GM12878 (cell line): Measurements from ENCODE around the gene MYNN. TPM values are rescaled to one million over a fixed set of nuclear protein-coding genes. Genes with fewer than 3 reads are reported as not detected.

ENCODE experiments used
- CBX3 ChIP-seq: fragments of 200-600 bp; sonication (generic); IDR thresholded peaks from 2 replicates; pipeline ENCODE4 v1.6.1; 2016; ENCODE audit warnings: low read depth, borderline replicate concordance
- CEBPZ ChIP-seq: fragments of 150-350 bp; IDR thresholded peaks from 2 replicates; pipeline ENCODE4 v1.6.1; 2016; ENCODE audit warnings: low read depth, low read length
- CHD2 ChIP-seq: IDR thresholded peaks from 2 replicates; pipeline ENCODE4 v1.6.1; 2011; ENCODE audit warnings: low read depth, low read length, improper control_type of control experiment, borderline replicate concordance
- CHD4 ChIP-seq: fragments of 200-600 bp; sonication (generic); IDR thresholded peaks from 2 replicates; pipeline ENCODE4 v1.6.1; 2016; ENCODE audit warnings: mild to moderate bottlenecking
- MAX ChIP-seq: IDR thresholded peaks from 2 replicates; pipeline ENCODE4 v1.6.1; 2012; ENCODE audit warnings: low read depth, low read length, improper control_type of control experiment
- MEF2B ChIP-seq: fragments of 450-650 bp; IDR thresholded peaks from 2 replicates; pipeline ENCODE4 v1.6.1; 2018; ENCODE audit warnings: mild to moderate bottlenecking, moderate library complexity; ENCODE audit not compliant: partially characterized antibody, poor library complexity, severe bottlenecking
- NR2C2 ChIP-seq: IDR thresholded peaks from 2 replicates; pipeline ENCODE4 v1.6.1; 2011; ENCODE audit warnings: borderline replicate concordance, low read depth; ENCODE audit not compliant: control insufficient read depth, insufficient read length
- NR2F1 ChIP-seq: fragments of 450-650 bp; conservative IDR thresholded peaks from 2 replicates; pipeline ENCODE4 v1.6.1; 2017; ENCODE audit warnings: mild to moderate bottlenecking
- PBX3 ChIP-seq: IDR thresholded peaks from 2 replicates; pipeline ENCODE4 v1.6.1; 2011; ENCODE audit warnings: mild to moderate bottlenecking, low read depth, low read length, moderate library complexity; ENCODE audit not compliant: insufficient replicate concordance
- PKNOX1 ChIP-seq: fragments of 450-650 bp; IDR thresholded peaks from 2 replicates; pipeline ENCODE4 v1.6.1; 2016; ENCODE audit warnings: mild to moderate bottlenecking
- PML ChIP-seq: IDR thresholded peaks from 2 replicates; pipeline ENCODE4 v1.6.1; 2012; ENCODE audit warnings: low read length, inconsistent platforms
- POU2F2 ChIP-seq: IDR thresholded peaks from 3 replicates; pipeline ENCODE4 v1.6.1; 2011; ENCODE audit warnings: low read depth, mild to moderate bottlenecking, low read length, borderline replicate concordance
- RB1 ChIP-seq: fragments of 450-650 bp; formaldehyde crosslinking; IDR thresholded peaks from 2 replicates; pipeline ENCODE4 v1.6.1; 2017; ENCODE audit warnings: mild to moderate bottlenecking, borderline replicate concordance
- RCOR1 ChIP-seq: conservative IDR thresholded peaks from 2 replicates; pipeline ENCODE4 v1.6.1; 2012; ENCODE audit warnings: low read depth, low read length, improper control_type of control experiment
- RELA ChIP-seq: fragments of 450-650 bp; IDR thresholded peaks from 2 replicates; pipeline ENCODE4 v1.8.0; 2014; ENCODE audit warnings: borderline replicate concordance; ENCODE audit not compliant: partially characterized antibody
- RUNX3 ChIP-seq: IDR thresholded peaks from 2 replicates; pipeline ENCODE4 v1.6.1; 2012; ENCODE audit warnings: low read length, inconsistent platforms
- SMAD5 ChIP-seq: IDR thresholded peaks from 2 replicates; pipeline ENCODE4 v1.6.1; 2016; ENCODE audit warnings: antibody characterized with exemption, low read depth
- SPI1 ChIP-seq: IDR thresholded peaks from 2 replicates; pipeline ENCODE4 v1.6.1; 2011; ENCODE audit warnings: low read depth, mild to moderate bottlenecking, low read length, moderate library complexity, borderline replicate concordance; ENCODE audit not compliant: insufficient read depth
- TARDBP ChIP-seq: IDR thresholded peaks from 2 replicates; pipeline ENCODE4 v1.6.1; 2016; ENCODE audit warnings: borderline replicate concordance
- TCF3 ChIP-seq: IDR thresholded peaks from 2 replicates; pipeline ENCODE4 v1.6.1; 2012; ENCODE audit warnings: low read depth, mild to moderate bottlenecking, low read length, borderline replicate concordance; ENCODE audit not compliant: insufficient read depth
- USF1 ChIP-seq: IDR thresholded peaks from 2 replicates; pipeline ENCODE4 v1.6.1; 2011; ENCODE audit warnings: borderline replicate concordance, low read depth, mild to moderate bottlenecking, moderate library complexity, mixed read lengths, low read length; ENCODE audit not compliant: insufficient read depth; ENCODE audit errors: extremely low read length
- ZNF622 ChIP-seq: fragments of 450-650 bp; IDR thresholded peaks from 2 replicates; pipeline ENCODE4 v1.6.1; 2017; ENCODE audit warnings: mild to moderate bottlenecking, inconsistent platforms
- ZSCAN29 ChIP-seq: fragments of 450-650 bp; IDR thresholded peaks from 2 replicates; pipeline ENCODE4 v1.6.1; 2017; ENCODE audit warnings: mild to moderate bottlenecking, moderate library complexity
- polyA plus RNA-seq, 11 experiments: library from polyadenylated mRNA; depleted of rRNA in 4 of 11; unstranded in 6 of 11; stranded (reverse) in 5 of 11; fragments of >200 nt; fragmentation: Nextera tagmentation in 4 of 11; fragmentation: Illumina TruSeq in 1 of 11; extraction: Ambion mirVana in 4 of 11; extraction: Trizol in 1 of 11; gene quantifications; 1 replicate in 1 of 11; 2 replicates in 10 of 11; pipeline versions ENCODE4 v1.2.1 to v1.2.3, GENCODE V29; 2011 to 2016; ENCODE audit warnings: inconsistent platforms in 2 of 11, missing spikeins in 2 of 11, low read depth in 1 of 11
- total RNA-seq, 4 experiments: library from RNA; depleted of rRNA in 3 of 4; stranded (reverse); fragments of >200 nt in 3 of 4; fragmentation: Illumina TruSeq in 1 of 4; extraction: Trizol in 1 of 4; gene quantifications; 2 replicates each; pipeline versions ENCODE4 v1.2.1 to v1.2.3, GENCODE V29; 2013 to 2021

Gene MYNN
- total and polyA plus RNA-seq, 10 of the 15 experiments (the other 5 are each of a cell fraction or from before 2014, with no cell fraction given), result 8.8 to 20.5 (median 15.8) TPM

GRCh38 chr3:169764882-169765612, 8.1 kb upstream of the MYNN start, which contains the start of gene TERC (continued):
- TF ChIP-seq ZNF622 (no peak), RB1 (no peak), NR2F1 (no peak), USF1 (no peak), PML (peak; percentile 97), MEF2B (no peak), MAX (no peak), RUNX3 (peak; percentile 62; the same call in 1 of the 2 replicates), TCF3 (peak; percentile 17; the same call in 1 of the 2 replicates), PBX3 (peak; percentile 52), POU2F2 (peak; percentile 74; the same call in 2 of the 3 replicates), PKNOX1 (no peak; the same call in 1 of the 2 replicates), CHD2 (peak; percentile 97), TARDBP (no peak), CEBPZ (no peak), ZSCAN29 (no peak), CBX3 (no peak), NR2C2 (no peak), CHD4 (no peak), SMAD5 (peak; percentile 92), RELA (no peak), RCOR1 (peak; percentile 80; the same call in 1 of the 2 replicates), SPI1 (no peak)
